Measurements from ENCODE around the gene NRXN3.

Gene NRXN3

DNA sequence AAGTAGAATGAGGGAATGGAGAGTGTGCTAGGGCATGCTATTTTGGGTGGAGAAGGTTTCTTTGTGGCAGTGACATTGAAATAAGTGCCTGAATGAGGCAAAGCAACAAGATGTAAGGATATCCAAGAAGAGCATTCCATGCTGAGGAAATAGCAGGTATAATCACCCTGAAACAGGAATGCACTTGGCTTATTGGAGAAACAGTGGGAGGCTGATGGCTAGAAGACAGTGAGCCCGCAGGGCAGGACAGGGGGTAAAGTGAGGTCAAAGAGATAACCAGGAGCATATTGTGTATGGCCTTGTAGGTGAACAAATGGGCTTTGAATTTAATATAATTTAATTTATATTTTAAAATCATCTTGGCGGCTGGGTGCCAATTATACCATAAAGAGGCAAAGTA lies 1164.1 kb downstream of the NRXN3 start:
- DNase-seq (ENCODE audit: low read depth, low spot score): peak; percentile 19

DNA sequence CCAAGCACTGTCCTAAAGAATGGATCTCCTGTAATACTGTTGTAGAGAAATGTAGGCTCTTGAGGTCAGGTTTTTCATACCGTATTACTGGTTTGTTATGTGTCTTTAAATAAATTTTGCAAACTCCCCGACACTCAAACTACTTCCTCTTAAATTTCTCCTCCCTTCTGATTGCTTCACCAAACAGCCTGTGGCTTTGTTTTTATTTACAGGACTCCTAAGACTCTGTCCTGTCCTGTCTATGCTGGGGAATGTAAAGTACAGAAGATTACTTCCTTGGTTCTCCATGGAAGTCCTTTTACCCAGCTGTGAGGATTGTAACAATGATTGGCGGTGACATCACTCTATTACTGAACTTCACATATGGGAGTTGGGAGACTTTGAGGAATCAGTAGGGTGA lies 1167.6 kb downstream of the NRXN3 start:
- DNase-seq (ENCODE audit: low read depth, low spot score): no peak

DNA sequence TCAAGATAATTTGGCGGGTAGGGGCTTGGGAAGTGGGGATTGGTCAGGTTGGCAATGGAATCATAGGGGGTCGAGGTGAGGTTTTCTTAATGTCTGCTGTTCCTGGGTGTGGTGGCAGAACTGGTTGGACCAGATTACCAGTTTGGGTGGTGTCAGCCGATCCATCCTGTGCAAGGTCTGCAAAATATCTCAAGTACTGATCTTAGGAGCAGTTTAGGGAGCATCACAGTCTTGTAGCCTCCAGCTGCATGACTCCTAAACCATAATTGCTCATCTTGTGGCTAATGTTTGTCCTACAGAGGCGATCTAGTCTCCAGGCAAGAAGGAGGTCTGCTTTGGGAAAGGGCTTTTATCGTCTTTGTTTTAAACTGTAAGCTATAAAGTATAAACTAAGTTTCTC lies 1172.8 kb downstream of the NRXN3 start:
- peak; percentile 85 for DNase-seq (ENCODE audit: low read depth, low spot score)

DNA sequence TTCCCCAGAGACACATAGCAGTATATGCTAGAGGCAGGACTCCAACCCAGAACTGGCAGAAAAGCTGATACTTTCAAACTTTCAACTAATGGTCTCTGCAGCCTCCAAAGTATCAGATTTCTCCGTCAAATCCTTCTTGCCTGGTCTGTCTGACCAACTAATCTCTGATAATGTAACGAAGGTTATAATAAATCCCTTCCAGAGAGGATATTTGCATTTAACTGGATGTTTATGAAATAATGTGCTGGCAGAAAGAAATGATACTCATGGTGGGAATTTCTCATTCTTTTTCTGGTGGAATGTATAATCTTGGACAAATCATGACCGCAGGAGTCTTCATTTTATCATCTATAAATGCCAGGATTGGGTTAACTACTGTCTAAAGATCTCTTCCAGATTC lies 1180.8 kb downstream of the NRXN3 start:
- no peak for DNase-seq (ENCODE audit: low read depth, low spot score)

DNA sequence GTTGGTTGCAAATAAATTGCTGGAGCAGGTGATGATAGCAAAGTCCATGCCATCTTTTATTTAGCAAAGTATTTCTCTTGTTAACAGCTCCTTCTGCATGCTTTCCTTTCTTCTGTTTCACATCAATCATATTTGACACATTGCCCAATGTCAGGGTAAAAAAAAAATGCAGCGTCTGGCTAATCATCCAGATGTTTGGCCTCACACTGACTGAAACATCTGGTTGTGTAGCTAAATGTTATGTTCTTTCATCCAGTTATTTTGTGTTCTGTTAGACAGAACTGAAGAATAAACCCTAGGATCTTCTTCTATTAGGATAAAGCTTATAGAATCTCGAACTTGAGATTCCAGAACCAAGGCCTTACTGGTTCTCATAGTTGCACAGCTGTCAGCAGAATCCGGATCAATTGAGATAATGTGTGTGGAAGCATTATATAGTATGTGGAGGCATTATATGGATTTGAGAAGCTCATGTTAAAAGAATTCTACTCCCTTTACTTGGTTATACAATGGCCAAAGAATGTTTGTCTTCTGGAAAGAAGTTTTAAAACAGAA lies 1182.0 kb downstream of the NRXN3 start:
- DNase-seq (ENCODE audit: low read depth, low spot score): no peak

DNA sequence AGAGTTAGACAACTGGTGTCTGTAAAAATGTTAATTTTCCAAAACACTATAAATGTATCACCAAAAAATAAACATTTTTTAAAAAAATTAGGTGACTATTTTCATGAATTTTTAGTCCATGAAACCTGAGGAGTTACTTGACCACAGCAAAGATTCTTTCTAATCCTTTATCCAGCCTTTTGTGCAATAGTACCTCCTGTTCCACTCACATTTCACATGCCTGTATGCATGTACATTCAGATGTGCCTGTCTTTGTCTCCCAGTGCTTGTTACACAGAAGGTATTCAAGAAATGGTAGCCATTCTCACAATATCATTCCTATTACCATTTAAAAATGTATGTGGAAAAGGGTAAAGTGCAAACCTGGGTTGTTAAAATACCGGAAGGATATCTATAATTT lies 1184.2 kb downstream of the NRXN3 start:
- DNase-seq (ENCODE audit: low read depth, low spot score): no peak

DNA sequence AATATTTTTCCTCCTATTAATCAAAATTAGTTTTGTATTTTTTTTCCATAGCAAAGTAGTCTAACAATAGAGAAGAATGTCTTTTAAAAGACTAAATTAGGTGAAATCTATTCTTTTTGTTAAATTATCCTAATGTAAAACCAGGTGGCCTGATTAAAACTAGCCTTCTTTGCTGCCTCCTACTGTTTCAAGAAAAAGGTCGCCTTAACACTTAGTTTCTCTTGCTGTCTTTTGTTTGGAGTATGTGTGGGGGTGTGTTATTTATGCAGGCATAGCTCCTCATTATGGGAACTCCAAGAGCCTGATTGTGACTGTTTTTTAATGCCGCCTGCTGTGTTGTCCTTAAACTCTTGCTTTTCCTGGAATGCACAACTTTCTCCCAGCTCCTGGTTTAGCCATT lies 1185.9 kb downstream of the NRXN3 start:
- peak; percentile 15 for DNase-seq (ENCODE audit: low read depth, low spot score)

DNA sequence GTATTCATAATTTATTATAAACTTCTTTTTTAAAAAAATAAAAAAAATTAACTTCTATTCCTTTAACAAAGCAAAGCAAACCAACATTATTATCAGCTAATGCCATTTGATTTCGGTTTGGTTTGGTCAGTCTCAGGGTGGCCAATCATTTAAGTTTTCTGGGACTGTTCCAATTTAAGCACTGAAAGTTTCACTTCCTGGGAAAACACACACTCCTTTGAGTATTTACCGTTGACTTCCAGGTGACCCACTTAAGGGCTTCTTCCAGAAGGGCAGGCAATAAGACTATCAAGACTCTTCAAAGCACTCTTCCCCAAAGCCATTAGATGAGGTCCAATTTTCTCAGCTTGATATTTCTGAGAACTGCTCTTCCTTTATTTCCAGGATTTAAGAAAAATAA lies 1187.1 kb downstream of the NRXN3 start:
- DNase-seq (ENCODE audit: low read depth, low spot score): no peak

DNA sequence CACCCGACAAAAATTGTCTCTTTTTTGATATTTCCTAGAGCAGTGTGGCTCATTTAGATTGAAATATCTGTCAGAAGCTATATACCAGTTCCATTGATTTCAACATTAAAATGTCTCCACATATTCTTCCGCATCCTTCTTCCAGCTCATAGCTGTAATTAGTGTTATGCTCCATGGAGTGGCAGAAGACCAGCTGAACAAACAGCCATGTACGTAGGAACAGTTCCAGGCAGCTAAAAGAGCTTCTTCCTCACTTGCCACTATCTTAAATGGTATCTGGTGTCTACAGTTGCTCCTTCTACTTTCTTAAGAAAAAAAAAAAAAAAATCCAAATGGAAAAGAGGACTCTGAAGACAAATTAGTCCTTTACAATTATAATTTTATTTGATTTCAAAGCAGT lies 1193.1 kb downstream of the NRXN3 start:
- DNase-seq (ENCODE audit: low read depth, low spot score): no peak

DNA sequence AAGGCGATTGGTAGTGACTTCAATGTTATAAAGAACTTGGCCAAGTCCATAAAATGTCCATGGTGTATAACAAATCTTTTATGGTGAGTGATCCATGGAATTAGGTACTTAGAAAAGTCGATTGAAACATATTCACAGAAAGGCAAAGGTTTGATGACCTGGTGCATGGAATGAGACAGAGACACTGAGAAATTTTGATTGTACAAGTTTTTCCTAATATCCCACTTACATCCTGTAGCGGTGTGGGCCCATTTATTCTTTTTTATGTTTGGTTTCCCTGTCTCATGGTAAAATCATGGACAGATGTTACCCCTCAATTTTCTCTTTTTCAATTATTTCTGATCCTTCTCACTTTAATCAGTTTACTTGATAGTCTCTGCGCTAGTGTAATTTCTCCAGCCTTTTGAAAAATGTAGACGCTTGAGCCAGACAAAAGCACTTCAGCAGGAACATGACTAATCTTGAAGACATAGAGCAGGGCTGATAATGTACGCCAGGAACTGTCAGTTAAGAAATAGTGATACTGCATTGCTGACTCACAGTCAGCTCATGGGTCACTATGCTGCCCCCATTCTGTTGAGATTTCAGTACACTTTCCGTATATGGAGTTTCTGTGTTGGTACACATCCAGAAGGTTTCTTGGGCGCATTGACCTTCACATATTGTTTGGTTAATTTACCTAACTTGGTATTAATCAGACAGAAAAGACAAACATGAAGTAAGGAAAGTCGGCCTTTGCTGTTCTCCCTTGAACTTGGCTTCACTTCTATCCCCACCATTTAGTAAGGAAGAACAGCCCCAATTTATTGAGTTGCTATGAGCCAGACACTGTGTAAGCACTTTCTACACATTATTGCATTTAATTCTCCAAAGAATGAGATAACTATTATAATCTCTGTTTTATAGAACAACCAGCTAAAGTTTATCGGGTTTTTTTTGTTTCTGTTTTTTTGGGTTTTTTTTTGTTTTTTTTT lies 1199.5 kb downstream of the NRXN3 start:
- no peak for DNase-seq (ENCODE audit: low read depth, low spot score)

DNA sequence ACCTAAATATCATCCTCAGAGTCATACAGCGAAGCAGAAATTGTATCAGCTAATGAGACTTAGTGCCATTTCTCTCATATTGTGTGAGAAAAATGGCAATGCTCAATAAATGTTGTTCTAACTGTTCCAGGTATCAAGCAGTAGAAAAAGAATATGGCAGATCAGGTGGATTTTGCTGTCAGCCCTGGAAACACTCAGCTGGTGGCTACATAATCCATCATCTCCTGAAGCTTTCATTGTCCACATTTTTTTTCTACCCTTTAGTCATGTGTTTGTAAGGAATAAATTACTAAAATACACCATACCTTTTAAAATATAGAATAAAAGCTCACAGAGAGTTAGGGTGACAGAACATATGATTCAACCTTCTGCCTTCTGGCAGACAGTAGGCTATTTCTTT lies 1200.8 kb downstream of the NRXN3 start:
- DNase-seq (ENCODE audit: low read depth, low spot score): no peak

DNA sequence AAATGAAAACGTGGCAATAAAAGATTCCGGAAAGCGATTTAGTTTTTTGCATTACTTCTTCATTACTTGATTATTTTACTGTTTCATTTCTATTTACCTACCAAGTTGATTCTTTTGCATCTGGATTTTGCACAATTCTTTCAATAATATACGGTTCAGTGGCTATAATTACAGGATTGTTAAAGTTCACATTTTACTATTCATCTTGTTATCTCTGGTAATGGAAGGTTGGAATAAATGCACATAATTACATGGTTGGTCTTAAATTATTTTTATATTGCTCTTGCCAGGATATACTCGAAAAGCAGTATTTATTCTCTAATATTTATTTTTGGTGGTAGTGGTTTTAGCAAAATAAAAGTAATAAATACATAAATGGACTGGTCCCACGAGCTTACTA lies 1203.3 kb downstream of the NRXN3 start:
- DNase-seq (ENCODE audit: low read depth, low spot score): no peak

DNA sequence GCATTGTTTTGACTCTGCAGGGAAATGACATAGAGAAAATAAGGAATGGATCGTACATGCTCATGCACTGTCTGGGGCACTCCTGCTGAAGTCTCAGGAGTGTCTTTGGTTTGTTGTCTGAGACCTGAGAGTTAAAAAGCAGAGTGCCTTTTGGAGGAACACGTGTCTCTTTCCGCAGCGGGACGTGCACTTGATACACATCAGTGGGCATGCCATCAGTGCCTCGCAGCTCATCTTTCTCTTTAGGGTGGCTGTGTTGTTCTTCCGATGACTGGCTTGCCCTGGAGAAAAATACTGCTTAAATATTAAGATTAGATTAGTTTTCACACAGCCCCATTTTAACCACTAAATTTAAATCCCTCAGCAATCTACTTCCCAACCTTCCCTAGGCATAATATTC lies 1205.2 kb downstream of the NRXN3 start:
- DNase-seq (ENCODE audit: low read depth, low spot score): no peak

DNA sequence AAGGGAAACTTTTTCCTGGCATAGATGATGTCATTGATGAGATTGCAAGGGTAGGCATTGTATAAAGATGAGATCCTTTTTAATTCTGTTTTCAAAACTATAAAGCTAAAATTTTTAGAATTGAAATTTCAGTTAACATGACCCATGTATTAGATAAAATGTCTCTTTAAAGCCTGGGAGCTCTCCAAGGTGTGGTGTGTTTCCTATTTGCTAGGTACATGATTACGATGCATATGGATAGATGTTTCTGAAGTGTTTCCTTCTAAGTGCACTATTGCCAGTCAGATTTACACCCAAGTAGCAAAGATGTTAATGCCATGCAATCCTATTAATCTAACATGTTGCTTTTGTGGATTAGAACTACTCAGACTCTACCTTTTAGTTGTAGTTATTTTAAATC lies 1206.4 kb downstream of the NRXN3 start:
- DNase-seq (ENCODE audit: low read depth, low spot score): no peak

DNA sequence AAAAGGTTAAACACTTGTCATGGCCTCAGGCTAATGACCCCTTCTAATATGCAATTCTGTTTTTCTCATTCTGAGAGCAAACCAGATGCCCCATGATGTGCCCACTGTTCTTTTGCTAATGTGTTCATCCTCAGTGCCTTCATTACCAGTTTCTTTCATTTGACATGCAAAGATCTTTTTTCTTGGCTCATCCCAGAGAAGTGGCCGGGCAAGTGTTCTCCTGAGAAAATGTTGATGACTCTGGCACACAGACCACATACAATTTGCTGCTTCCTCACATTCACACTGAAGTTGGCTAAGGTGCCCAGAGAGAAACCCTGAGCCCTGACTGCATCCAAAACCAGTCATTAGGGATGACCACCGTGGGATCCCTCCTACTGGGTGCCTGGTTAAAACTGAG lies 1207.8 kb downstream of the NRXN3 start:
- DNase-seq (ENCODE audit: low read depth, low spot score): peak; percentile 14

DNA sequence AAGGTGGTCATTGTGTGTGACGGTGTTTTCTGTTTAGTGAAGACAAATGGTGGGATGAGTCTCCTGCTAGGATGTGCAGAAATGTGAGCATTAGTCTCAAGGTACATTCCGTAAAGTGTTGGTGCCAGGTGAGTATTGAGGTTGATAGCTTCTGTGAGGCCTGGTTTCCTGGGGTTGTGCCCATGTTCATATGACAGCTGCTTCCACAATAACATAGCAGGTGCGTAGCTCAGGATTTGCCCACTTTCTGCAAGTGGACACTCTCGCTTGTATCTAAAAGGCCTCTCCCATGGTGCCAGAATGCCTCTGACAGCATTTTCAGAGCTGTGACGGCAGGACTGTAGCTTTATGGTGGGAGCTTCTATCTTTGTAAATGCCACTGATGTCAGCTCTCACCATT lies 1209.1 kb downstream of the NRXN3 start:
- no peak for DNase-seq (ENCODE audit: low read depth, low spot score)

DNA sequence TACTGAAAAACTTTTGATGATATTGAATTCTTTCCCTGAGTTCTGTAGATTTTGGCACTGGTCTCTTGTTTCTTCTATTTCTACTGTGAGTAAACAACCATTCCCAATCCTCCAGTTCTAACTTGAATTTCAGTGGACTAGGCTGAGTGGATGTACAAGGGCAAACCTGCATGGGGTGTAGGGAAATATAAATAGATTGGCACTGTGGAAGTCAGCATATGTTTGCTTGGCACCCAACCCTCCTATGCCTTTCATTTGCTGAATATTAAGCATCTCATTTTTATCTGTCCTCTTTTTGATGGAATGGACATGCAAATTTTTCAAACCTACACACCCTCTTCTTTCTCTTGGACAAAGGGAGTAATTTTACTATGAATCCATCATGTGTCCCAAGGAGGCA lies 1212.9 kb downstream of the NRXN3 start:
- no peak for DNase-seq (ENCODE audit: low read depth, low spot score)

DNA sequence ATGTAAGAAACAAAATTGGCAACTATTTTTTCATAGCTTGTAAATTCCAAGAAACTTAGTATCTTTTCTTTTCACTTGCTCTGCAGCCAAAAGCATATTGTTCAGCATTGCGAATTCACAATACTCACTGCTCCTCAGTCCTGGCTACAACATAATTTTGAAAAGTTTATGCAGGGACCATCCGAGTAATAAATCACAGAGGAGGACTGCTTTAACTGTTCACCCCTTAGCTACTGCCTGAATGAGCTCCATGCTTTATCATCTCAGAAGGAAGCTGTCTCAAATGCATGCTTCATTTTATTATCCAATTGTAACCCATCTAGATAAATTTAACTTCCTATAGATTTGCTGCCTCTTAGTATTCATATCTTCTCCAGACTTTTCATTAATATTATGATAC lies 1213.3 kb downstream of the NRXN3 start:
- DNase-seq (ENCODE audit: low read depth, low spot score): no peak

DNA sequence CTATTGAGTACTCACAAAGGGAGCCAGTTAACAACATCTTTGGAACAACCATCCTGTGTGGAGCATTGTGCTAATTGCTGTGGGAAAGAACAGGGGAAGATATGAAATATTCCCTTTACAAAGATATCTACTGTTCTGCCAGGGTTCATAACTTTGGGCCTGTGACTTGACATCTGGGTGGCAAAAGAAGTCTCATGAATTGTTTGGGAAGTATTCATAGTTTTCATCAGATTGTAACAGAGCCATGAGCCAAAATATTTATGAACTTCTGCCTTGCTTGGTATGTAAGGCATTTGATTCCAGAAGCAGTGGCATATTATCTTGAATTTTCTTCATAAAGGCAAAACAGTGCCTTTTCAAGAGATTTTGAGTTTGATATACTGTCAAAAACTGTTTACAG lies 1224.9 kb downstream of the NRXN3 start:
- no peak for DNase-seq (ENCODE audit: low read depth, low spot score)

DNA sequence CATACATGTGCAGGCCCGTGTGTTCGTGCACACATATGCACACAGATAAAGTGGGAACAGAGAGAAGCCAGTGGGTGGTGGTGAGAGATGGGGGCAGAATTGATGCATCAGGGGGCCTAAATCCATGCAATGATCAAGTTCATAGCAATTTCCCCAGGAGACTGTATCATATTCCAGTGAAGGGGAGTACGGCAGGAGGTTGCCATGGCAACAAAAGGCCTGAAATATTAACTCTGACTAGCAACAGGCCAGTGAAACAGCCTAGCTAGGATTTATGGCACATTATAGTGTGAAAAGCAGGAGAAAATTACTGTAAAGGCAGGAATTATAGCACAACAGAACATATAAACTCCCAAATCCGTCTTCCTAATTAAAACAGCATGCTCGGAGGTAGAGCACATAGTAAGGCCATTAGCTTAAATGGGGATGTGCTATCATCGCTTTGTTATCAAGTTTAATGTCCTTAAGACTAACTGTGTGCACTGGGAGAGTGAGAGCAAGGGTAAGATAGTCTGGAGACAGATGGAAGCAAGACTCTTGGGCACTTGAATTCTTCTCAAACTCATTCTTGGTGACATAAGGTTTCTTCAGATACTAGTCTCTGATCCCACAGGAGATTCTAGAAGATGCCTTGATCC lies 1234.8 kb downstream of the NRXN3 start:
- no peak for DNase-seq (ENCODE audit: low read depth, low spot score)

DNA sequence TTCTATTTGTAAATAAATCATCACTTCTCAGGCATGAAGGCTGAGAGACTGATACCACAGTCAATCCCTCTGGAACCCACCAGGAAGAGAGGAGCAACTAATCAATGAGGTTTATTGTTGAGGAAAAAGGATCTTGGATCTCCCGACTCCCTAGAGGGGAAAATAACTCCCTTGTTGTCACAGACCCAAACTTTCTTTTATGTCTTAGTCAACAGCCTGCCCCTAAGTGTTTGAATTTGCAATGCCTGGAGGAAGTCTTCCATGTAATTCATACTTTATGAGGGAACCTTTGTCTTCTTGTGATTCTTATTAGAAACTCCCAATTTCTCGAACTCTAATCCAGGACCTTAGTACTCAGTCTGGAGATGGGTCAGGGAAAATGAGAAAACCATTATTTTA lies 1235.3 kb downstream of the NRXN3 start:
- DNase-seq (ENCODE audit: low read depth, low spot score): no peak

DNA sequence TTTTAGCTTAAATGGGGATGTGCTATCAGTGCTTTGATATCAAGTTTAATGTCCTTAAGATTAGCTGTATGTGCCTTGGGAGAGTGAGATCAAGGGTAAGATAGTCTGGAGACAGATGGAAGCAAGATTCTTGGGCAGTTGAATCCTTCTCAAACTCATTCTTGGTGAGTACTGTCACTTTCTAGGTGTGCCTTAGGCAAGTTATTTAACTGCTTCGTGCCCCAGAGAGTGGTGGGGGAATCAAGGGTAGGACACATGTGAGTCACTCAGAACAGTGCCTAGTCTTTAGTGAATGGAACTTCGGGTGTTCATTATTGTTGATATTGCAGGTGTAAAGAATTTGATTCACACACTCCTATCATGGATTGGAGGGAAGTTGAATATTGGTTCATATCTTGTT lies 1237.4 kb downstream of the NRXN3 start:
- DNase-seq (ENCODE audit: low read depth, low spot score): peak; percentile 40

DNA sequence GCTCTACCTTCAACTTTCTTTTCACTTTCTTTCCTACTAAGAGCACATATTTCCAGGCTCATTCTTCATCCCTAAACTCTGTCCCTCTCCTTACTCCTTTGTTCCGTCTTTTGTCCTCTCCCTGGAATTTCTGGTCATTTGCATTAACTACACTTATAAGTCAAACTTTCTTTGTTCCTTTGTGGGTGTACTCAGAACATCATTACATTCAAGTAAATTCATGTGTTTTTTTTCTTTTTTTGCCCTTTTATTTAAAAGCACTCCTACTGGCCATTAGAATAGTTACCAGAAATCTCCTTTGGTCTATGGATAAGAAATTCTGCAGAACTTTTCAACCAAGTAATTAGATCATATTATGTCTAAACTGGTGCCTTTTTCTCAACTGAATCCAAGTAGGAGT lies 1238.5 kb downstream of the NRXN3 start:
- DNase-seq (ENCODE audit: low read depth, low spot score): no peak

Data from ELF-1 (cell line).